HG03378 (cell line): Measurements from ENCODE around the gene FOXL3.

ENCODE experiments used
- ATAC-seq: cut with Tn5 transposase; IDR thresholded peaks from one replicate; pipeline ENCODE4 v1.9.1; 2021; ENCODE audit warnings: mild to moderate bottlenecking, moderate library complexity; ENCODE audit not compliant: unreplicated experiment

The FOXL3 gene

DNA sequence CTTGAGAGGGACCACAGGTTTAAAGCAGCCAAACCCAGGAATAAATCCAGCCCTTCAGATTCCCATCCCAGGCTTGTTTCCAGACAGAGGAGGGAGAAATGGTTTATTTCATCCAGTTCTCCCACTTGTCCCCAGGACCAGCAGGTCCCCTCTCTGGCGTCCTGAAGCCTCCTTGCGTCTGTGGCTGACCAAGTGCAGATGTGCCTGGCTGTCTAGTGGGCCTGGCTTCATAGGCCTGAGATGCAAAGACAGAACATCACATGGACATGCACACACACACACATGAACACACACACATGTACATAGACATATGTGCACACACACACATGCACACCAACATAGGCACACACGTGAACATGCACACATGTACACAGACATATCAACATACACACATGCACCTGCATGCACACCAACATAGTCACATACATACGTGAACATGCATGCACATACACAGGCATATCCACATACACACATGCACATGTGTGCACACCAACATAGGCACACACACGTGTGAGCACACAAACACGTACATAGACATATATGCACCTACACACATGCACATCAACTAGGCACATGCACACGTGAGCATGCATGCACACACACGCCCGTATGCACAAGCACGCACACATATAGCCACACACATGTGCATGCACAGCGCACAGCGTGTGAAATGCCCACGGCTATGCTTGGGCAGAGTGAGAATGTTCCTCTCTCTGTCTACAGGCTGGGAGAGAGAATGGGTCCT lies 10.7 kb downstream of the FOXL3 start:
- no peak for ATAC-seq

DNA sequence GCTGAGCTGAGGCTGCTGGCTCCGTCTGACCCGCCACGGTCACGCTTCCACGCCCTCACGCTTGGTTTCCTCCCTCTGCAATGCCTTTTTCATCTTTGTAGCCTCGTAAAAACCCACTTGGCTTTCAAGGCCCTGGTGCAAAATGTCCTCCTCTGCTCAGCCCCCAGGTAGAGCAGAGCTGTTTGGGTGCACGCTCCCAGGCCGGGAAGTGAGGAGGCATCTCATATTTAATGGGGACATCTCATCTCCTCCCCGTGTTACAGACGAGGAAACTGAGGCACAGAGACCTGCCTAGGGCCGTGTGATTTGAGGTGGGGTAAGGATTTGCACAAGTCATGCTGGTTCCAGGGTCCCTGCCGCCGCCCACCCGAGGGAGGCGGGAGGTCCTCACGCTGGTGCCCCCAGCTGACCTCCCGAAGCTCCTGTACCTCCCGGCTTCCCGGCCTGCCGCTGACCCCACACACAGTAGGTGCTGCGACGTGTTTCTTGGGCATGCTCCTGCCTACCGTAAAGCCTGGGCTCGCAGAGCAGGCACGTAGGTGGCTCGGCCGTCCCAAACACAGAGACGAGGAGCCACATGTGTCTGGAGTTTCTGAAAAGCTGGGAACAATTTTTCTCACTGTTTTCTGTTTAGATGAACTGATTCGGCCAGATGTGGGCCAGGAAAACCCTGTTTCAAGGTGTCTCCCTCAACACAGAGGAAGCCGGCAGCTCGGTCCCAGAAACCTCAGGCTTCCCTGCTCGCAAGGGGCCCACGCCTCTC lies 11.5 kb downstream of the FOXL3 start:
- no peak for ATAC-seq

DNA sequence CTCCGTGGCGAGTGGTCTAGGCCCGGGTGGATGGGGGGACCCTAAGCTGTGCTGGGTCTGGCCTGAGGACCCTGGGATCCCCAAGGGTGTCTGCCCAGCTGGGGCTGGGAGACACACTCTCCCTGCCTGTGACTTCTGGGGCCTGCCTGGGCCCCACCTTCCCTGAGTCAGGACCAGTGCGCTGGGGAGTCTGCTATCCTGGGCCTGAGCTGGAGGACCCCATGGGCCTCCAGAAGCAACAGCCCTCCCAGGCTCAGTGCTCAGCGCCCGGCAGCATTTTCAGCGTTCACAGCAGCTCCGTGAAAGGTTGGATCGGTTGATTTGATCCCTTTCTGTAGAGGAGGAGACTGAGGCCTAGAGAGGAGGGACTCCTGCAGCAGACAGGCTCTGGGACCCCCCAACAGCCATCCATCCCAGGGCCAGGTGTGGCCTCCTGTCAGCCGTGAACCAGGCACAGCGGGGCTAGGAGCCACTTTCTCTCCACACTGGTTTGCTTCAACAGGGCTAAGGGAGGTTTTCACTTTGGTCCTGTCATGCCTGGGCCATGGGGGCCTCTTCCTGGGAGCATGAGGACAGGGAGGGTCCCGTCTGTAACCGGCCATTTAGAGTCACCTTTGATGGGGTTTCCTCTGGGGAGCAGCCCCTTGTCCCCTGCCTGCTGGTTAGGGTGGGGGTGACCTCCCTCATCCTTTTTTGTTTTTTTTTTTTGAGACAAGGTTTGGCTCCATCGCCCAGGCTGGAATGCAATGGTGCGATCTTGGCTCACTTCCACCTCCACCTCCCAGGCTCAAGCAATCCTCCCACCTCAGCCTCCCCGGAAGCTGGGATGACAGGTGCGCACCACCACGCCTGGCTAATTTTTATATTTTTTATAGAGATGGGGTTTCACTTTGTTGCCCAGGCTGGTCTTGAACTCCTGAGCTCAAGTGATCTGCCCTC lies 12.4 kb downstream of the FOXL3 start:
- ATAC-seq, result no peak

DNA sequence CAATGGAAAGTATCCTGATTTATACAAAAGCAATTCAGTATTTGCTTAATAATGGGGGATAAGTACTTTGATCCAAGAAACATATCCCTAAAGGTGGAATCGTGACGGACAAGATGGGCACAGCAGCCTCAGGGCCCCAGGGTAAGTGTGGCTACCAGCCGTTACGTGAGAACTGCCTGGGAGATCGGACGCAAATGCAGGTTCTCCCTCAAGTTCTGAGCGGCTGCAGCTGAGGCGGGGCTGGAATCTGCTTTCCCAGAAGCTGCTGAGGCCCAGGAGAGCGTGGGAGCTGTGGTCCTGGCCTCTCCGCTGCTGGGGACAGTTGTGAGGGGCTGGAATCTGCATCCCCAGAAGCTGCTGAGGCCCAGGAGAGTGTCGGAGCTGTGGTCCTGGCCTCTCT lies 13.5 kb downstream of the FOXL3 start:
- ATAC-seq, result no peak

DNA sequence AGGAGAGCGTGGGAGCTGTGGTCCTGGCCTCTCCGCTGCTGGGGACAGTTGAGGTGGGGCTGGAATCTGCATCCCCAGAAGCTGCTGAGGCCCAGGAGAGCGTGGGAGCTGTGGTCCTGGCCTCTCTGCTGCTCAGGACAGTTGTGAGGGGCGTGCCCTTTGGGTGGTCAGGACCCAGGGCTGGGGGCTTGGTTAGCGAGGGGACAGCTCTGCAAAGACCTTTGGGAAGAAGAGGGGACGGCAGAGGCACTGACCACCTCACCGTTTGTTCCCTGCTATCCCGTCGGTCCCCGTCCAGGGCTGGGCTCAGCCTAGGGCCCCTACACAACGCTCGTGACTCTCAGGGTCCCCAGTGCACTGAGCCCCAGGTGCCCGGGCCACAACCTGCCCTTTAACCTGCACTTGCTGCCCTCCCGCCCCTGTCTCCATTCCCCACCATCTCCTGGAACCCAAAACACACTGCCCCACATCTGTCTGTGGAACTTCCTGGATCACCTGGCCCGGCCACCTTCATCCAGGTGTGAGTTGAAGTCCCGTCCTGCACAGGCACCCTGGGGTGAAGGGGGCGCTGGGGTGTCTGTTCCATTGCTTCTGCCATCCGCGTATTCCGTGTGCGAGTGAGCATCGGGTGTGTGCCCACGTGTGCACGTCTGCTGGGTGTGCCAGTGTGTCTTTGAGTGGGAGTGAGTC lies 14.1 kb downstream of the FOXL3 start:
- ATAC-seq, result no peak

DNA sequence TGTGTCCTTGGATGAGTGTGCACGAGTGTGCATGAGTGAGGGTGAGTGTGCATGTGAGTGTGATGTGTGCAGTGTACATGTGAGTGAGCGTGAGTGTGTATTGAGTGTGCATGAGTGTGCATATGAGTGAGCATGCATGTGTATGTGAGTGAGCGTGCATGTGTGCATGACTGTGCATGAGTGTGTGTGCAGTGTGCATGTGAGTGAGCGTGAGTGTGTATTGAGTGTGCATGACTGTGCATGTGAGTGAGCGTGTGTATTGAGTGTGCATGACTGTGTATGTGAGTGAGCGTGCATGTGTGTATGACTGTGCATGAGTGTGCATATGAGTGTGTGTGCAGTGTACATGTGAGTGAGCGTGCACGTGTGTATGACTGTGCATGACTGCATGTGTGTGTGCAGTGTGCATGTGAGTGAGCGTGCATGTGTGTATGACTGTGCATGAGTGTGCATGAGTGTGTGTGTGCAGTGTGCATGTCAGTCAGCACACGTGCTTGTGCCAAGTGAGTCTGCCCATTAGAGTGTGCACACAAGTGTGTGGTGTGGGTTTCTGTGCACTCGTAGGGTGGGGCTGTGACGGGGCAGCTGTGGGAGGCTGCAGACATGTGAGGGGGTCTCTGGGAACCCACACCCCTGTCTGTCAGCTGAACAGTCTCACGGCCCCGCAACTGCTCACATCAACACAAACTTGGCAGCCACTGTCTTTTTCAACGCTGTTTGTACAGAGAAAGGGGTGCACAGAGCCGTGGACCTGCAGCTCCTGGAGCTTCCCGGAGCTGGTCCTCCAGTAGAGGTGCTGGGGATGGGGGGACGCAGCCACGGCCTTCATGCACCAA lies 14.8 kb downstream of the FOXL3 start:
- ATAC-seq, result no peak

DNA sequence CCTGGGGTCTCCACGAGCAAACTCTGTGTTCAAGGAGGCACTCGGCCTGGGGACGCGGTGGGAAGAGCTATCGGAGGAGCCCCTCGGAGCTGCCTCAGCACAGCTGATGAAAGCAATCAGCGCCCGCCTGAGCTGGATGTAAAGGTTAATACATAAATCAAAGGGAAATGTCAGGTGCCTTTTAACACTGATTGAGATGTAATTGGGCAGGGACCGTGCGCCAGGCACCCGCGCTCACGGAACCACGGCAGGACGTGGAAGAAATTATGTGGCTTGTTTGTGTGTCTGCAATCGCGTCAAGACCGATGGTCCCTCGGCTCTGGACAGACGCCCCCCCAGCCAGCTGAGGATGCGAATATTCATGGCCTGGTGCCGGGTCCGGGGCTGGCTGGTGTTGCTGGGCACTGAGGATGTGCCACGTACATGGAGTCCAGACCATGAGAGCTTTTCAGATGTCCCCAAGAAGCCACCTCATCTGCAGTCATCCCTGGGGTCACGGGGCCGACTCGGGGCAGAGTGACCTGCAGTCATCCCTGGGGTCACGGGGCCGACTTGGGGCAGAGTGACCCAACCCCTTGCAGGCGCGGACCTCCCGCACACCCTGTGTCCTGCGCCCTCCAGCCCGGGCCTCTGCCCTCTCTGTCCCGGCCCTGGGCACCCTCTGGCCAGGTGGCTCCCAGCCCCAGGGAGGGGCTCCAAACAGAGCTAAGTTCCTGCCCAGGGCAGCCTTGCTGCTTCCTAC lies 15.6 kb downstream of the FOXL3 start:
- ATAC-seq, result no peak

DNA sequence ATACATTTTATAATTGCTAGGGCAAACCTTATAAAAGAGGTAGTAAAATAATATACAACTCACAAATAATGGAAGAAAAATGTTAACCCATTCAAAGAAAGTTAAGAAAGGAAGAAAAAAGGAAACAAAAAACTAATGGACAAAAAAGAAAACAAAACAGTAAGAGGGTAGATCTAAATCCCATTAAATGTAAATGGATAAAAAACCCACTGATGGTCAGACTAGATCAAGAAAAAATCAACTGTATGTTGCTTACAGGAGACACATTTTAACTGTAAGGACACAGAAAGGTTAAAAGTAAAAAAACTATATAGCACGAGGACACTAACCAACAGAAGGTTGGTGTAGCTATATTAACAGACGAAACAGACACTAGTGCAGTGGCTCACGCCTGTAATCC lies 18.0 kb downstream of the FOXL3 start:
- ATAC-seq, result no peak

DNA sequence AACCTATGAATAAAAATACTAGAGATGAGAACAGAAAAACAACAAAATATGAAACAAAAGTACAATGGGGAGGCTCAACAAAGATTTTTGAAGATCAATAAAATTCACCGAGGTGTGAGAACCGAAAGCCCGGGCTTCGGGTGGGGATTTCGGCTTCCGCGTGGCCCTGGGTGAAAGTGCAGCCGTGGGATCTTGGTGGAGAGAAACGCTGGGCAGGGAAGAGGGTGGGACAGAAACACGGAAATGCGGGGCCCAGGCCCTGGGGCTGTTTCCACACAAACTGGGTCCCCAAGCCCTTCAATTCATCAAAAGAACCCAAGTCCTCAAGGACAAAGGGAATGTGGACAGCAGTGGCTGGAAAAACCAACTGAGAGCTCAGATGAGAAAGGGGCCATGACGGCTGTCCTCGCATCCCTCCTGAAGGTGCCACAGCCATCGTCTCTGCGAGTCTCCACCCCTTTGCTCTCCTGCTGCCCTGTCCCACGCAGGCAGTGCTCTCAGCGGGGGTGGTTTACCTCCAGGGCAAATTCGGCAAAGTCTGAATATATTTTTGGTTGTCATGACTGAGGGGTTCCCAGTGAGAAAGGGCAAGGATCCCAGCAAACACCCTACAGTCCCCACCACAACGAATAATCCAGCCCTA lies 19.7 kb downstream of the FOXL3 start:
- no peak for ATAC-seq

DNA sequence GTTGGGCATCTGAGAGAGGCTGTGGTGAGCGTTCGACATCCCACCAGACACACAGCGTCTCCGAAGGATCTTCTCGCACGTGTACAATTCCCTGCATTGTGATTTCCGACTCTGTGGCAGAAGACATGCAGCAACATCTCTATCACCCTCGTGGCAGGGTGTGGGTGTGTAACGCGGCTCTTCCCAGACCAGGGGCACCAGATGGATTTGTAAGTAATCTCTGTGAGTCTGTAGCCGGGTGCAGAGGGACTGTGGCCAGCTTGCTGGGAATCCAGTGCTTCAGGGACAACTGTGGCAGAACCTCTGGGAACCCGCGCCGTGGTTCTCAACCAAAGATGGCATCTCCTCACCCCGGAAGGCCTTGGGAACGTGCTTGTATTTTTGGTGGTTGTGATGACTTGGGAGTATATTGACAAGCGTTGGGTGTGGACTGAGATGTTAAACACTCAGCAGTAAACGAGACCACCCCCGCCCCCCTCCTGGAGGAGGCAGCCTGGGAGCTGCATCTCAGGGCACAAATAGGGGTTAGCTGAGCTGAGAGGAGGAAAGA lies 21.2 kb downstream of the FOXL3 start:
- no peak for ATAC-seq

DNA sequence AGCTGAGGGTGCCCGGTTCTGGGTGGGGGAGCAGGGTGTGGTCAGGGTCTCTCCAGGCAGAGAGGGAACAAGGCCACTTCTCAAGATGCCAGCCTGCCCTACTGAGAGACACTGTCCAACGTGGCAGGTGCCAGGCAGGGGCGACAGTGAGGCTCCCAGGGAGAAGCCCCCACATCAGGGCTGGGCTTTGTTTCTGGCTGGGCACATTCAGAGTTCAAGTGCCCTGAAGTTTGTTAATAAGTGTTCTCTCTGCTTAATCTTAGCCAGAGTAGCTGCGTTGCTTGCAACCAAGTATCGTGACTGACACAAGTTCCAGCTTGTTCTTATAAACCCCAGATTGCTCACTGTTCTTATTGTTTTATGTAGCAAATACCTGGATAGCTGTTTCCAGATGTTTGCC lies 21.8 kb downstream of the FOXL3 start:
- no peak for ATAC-seq

DNA sequence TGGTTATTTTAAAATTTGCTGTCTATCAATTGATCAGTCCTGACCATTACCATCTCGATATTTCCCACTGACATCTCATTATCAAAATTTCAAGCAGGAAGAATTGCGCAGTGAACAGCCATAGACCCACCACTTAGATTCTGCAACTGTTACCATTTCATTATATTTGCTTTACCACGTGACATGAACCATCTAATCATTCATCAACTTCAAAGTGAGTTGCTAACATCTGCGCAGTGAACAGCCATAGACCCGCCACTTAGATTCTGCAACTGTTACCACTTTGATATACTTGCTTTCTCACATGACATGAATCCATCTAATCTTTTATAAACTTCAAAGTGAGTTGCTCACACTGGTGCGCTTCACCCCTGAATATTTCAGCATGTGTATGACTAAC lies 22.5 kb downstream of the FOXL3 start:
- no peak for ATAC-seq

DNA sequence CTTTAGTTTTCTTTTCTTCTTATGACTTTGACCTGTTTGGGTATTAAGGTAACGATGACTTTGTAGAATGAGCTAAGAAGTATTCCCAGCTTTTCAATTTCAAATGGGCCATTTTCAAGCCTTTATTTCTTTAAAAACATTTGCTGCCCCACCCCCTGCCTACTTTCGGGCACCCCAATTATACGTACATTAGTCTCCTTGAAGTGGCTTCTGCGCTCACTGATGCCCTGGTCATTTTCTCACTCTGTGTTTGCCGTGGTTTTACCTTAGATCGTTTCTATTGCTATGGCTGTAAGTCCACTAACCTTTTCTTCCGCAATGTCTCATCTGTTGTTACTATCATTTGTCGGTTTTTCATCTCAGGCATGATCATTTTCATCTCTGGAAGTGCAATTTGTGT lies 24.9 kb downstream of the FOXL3 start:
- ATAC-seq, result no peak

DNA sequence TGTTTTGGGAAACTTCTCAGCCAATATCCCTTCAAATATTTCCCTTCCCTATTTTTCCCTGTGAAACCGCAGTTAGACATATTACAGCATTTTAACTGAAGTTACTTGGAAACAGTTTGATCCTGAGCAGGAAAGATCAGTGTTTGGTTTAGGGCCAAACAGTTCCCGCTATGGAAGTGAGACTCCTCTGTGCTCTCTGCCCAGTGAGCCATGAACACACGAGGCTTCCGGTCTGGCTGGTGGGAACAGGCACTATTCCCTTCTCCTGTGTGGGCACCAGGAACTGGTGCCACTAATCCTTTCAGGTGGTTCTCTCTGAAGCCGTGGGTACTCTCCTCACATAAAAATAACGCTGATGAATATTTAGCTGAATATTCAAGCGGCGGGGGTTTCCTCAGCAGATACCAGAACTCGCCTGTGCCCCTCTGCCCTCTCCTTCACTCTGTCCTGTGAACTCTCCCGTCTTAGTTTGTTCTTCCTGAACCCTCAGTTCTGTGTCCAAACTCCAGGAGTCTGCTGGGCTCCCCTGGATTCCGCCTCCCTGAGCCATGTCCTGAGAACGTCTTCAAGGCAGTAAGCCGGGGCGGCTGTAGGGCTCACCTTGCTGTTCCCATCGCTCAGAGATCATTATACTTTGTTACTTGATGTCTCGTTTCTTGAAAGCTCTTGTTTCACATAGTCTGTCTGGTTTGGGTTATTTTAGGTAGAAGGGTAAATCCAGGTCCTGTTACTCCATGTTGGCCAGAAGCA lies 25.7 kb downstream of the FOXL3 start:
- ATAC-seq, result no peak

DNA sequence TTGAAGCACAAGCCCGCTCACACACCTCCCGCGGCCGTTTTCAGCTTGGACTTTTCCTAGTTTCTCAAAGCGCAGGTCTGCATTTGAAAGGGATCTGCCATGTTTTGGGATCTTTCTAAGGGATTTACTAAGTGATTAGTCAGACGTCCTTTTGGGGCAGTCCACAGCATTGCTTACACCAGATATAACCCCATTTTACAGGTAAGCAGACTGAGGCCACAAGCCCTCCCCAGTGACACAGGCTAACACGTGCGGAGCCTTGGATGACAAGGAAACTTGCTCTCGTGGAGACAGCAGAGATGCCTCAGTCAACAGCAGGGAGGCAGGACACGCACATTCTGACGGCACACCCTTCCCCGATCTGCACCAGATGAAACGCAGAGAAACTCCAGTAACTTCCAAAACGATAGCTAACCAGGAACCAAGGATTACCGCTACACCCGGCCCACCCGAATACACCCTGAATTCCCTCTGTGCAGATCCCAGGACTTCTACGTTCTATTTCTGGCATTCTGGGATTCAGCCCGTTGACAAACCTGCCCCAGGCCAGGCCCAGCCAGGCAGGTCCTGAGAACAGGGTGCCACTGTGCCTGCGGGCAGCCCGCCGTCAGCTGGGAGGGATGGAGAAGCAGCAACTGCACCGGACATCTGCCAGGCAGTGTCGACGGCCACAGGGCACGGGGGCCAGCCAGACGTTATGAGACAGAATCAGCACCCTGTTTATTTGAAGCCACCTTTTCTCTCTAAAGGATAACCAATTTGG lies 27.9 kb downstream of the FOXL3 start:
- ATAC-seq, result no peak

DNA sequence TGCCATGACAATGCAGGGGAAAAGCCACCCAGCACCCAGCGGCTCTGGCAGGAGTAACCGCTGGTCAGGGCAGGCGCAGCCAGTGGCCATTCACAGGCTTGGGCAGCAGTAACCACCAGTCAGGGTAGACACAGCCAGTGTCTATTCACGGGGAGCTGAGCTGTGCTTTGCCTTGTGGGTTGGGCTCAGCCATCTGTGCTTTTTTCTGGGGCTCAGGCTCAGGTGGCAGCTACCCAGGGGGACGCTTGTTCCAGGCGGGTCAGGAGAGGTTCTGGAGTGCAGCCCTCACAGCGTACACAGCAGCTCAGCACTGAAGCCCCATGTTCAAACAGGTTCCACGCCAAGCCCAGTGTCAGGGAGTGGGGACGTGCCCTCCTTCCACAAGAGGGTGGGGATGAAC lies 28.5 kb downstream of the FOXL3 start:
- no peak for ATAC-seq
